Measurements from ENCODE around the gene TRNP1.
A peak's percentile ranks its signal among the peaks of the same experiment; 100 is the strongest.

TRNP1 gene

DNA sequence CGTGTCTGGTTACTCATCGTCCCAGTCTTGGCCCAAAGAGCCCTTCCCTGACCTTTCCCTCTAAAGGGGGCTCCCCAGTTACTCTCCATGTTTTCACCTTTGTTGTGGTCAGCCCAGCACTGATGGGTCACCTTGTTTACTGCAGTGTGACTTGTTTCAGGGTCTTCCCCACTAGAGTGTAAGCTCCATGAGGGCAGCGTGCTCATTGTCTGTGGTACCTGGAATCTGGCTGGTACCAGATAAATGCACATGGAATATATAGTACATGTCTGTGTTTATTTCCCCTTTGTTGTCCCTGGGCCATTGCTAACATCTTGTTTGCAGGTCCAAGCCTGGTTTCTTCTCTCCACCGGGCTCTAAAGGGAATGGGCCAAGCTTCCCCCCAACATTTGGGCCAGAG is 41.9 kb downstream of the TRNP1 start:
- no peak overlapping the region for H3K4me3 ChIP-seq (replicated peaks; ENCODE audit: low read depth, low read length)
- no peak for TF ChIP-seq CTCF (IDR thresholded peaks at IDR 0.05; ENCODE audit: low read depth, low read length, missing control alignments)
- no peak for DNase-seq (ENCODE audit: extremely low read depth, low read depth)

DNA sequence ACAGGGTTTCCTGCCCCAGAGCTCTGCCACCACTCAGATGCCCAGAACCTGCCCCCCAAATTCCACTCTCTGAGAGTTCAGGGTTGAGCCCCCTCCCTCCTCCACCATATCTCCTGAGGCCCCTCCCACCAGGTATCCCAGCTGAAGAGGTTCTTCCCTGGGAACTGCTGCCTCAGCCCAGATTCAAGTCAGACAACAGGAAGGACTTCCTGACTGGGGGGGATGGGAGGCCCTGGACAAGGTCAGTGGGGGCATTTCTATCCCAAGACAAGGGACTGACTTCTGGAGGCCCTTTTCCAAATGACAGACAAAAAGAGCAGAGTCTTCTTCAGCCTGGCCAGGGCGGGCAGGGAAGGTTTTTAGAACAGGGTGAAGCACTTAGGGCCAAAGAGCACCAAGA is 43.2 kb downstream of the TRNP1 start:
- no peak for TF ChIP-seq CTCF (IDR thresholded peaks at IDR 0.05; ENCODE audit: low read depth, low read length, missing control alignments)
- no peak for DNase-seq (ENCODE audit: extremely low read depth, low read depth)
- H3K4me3 ChIP-seq (replicated peaks; ENCODE audit: low read depth, low read length), result no peak overlapping the region

DNA sequence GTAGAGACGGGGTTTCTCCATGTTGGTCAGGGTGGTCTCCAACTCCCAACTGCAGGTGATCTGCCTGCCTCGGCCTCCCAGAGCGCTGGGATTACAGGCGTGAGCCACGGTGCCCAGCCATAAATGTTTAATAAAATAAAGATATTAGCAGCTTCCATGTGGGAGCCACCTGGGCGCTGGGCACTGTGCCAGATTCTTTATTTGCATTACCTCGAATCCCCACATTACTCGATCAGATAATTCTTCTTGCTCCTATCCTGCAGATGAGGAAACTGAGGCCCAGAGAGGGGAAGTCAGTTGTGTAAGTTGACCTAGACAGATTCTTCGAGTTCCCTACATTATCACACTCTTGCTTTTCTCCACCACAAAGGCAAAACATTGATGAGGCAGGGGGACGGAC is 44.0 kb downstream of the TRNP1 start:
- DNase-seq (ENCODE audit: extremely low read depth, low read depth), result no peak
- H3K4me3 ChIP-seq (replicated peaks; ENCODE audit: low read depth, low read length), result no peak overlapping the region
- no peak for TF ChIP-seq CTCF (IDR thresholded peaks at IDR 0.05; ENCODE audit: low read depth, low read length, missing control alignments)

DNA sequence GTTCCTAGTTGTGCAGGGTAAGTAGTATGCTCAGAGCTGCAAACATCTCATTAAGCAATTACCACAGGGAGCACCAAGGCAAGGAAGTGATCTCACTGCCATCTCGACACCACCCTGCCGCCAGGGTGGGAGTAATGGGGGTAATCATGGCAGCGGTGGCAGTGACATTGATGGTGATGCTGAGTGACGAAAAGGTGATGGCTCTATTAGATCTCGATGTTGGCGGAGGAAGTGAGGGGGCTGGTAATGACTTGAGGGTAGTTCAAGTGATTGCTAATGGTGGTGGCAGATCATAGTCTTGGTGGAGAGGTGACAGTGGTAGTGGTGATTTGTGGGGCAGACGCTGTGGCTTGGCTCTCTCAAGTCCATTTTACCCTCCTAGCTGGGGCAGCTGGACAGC is 44.5 kb downstream of the TRNP1 start:
- no peak for TF ChIP-seq CTCF (IDR thresholded peaks at IDR 0.05; ENCODE audit: low read depth, low read length, missing control alignments)
- no peak for DNase-seq (ENCODE audit: extremely low read depth, low read depth)
- H3K4me3 ChIP-seq (replicated peaks; ENCODE audit: low read depth, low read length), result no peak overlapping the region

DNA sequence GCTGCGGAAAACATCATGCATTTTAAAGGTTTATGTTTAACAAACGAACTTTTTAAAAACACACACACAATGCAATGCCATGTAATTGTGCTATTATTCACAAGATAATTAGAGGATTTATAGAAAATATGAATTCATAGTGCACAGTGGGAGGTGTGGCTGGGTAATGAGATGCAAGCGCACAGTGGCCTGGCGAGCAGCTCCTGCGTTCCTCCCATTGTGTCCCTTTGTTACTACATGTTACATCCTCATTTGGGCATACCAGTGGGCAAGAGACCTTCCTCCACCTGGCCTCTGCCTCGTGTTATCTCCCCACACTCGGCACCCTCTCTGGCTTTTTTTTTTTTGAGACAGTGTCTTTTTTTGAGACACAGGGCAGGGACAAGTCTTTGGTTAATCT is 49.2 kb downstream of the TRNP1 start:
- TF ChIP-seq CTCF (IDR thresholded peaks at IDR 0.05; ENCODE audit: low read depth, low read length, missing control alignments), result no peak
- DNase-seq (ENCODE audit: extremely low read depth, low read depth), result no peak
- no peak overlapping the region for H3K4me3 ChIP-seq (replicated peaks; ENCODE audit: low read depth, low read length)

- TF ChIP-seq CTCF (IDR thresholded peaks at IDR 0.05; ENCODE audit: low read depth, low read length, missing control alignments), result peak; percentile 97
- H3K4me3 ChIP-seq (replicated peaks; ENCODE audit: low read depth, low read length), result no peak overlapping the region
These were observed 51.2 kb downstream of the TRNP1 start for GRCh38 chr1:27044613-27045151.

GRCh38 chr1:27045973-27046558 is 52.6 kb downstream of the TRNP1 start:
- H3K4me3 ChIP-seq (replicated peaks; ENCODE audit: low read depth, low read length), result no peak overlapping the region
- peak; percentile 92 for TF ChIP-seq CTCF (IDR thresholded peaks at IDR 0.05; ENCODE audit: low read depth, low read length, missing control alignments)
- DNase-seq (ENCODE audit: extremely low read depth, low read depth), result no peak

More at GRCh38 chr1:27044613-27045151, 51.2 kb downstream of the TRNP1 start:
- DNase-seq (ENCODE audit: extremely low read depth, low read depth), result peak; percentile 55

All from HFF-Myc (cell line).